ENCODE data around the gene ADAMTS17.

ADAMTS17 gene

DNA sequence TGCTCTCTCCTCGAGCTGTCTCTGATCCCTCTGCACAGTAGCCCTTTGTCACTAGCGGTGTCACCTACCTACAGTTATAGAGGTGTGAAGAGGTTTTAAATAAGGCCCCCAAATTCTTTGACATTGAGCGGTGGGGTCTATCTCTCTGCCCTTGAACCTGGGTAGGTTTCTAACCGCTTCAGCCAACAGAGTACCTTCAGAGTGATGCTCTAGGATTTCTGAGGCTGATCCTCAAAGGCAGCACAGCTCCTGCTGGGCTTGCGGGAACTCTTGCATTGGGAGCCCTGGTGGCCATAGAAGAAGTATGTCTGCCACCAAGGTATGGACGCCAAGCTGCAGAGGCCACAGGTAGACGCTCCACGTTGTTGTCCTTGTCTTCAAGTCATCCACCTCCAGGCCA is 35.7 kb downstream of the ADAMTS17 start:
- H3K4me1 ChIP-seq (ENCODE audit: control insufficient read depth, low read length) = no peaks in the 10 kb centered on the region
- H3K79me2 ChIP-seq (ENCODE audit: control insufficient read depth, low read length) = no peaks in the 10 kb centered on the region
- H3K4me3 ChIP-seq (ENCODE audit: low read length) = no peak overlapping the region
- H3K27me3 ChIP-seq (ENCODE audit: control insufficient read depth, low read length) = no peaks in the 10 kb centered on the region
- no peaks in the 10 kb centered on the region for H3K36me3 ChIP-seq (ENCODE audit: control insufficient read depth, low read length)
- H3K9me3 ChIP-seq (ENCODE audit: control insufficient read depth, insufficient read depth, low read length) = no peaks in the 10 kb centered on the region; the same call in 1 of the 2 replicates
- no peaks in the 10 kb centered on the region for H4K20me1 ChIP-seq (ENCODE audit: control insufficient read depth, insufficient read depth, low read depth, low read length)
- TF ChIP-seq, protein P1, sequence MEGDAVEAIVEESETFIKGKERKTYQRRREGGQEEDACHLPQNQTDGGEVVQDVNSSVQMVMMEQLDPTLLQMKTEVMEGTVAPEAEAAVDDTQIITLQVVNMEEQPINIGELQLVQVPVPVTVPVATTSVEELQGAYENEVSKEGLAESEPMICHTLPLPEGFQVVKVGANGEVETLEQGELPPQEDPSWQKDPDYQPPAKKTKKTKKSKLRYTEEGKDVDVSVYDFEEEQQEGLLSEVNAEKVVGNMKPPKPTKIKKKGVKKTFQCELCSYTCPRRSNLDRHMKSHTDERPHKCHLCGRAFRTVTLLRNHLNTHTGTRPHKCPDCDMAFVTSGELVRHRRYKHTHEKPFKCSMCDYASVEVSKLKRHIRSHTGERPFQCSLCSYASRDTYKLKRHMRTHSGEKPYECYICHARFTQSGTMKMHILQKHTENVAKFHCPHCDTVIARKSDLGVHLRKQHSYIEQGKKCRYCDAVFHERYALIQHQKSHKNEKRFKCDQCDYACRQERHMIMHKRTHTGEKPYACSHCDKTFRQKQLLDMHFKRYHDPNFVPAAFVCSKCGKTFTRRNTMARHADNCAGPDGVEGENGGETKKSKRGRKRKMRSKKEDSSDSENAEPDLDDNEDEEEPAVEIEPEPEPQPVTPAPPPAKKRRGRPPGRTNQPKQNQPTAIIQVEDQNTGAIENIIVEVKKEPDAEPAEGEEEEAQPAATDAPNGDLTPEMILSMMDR (IDR thresholded peaks at IDR 0.05; ENCODE audit: low read depth, low read length, poor library complexity, severe bottlenecking) = no peak
- no peak for TF ChIP-seq EZH2phosphoT487 (IDR thresholded peaks at IDR 0.05; ENCODE audit: borderline replicate concordance, low read length)
- no peak overlapping the region for H3K27ac ChIP-seq (ENCODE audit: low read depth, low read length)
- H3F3A ChIP-seq (ENCODE audit: control insufficient read depth, insufficient read depth) = no peaks in the 10 kb centered on the region
- no peak overlapping the region for H3K4me2 ChIP-seq (ENCODE audit: low read length)
- no peaks in the 10 kb centered on the region for H3K9me2 ChIP-seq (replicated peaks; ENCODE audit: control insufficient read depth, low read length)

DNA sequence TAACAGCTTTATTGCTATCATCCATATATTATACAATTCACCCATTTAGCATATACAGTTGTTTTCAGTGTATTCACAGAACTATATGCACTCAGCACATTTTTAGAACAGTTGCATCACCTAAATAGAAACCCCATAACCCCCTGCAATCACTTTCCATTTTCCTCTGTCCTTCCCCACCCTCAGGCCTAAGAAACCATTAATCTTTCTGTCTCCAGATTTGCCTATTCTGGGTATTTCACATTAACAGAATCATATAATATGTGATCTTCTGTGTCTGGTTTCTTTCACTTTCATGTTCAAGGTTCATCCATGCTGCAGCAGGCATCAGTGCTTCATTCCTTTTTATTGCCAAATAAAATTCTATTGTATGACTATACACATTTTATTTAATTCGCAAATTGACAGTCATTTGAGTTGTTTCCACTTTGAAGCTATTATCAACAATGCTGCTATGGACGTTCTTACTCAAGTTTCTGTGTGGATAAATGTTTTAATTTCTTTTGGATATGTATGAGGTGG is 39.8 kb downstream of the ADAMTS17 start:
- H3K4me1 ChIP-seq (ENCODE audit: control insufficient read depth, low read length) = no peaks in the 10 kb centered on the region
- no peaks in the 10 kb centered on the region for H4K20me1 ChIP-seq (ENCODE audit: control insufficient read depth, insufficient read depth, low read depth, low read length)
- no peaks in the 10 kb centered on the region for H3K9me2 ChIP-seq (replicated peaks; ENCODE audit: control insufficient read depth, low read length)
- H3K36me3 ChIP-seq (ENCODE audit: control insufficient read depth, low read length) = no peaks in the 10 kb centered on the region
- no peak overlapping the region for H3K4me3 ChIP-seq (ENCODE audit: low read length)
- no peak overlapping the region for H3K27ac ChIP-seq (ENCODE audit: low read depth, low read length)
- no peak overlapping the region for H3K4me2 ChIP-seq (ENCODE audit: low read length)
- no peak for TF ChIP-seq EZH2phosphoT487 (IDR thresholded peaks at IDR 0.05; ENCODE audit: borderline replicate concordance, low read length)
- TF ChIP-seq, protein P1 (IDR thresholded peaks at IDR 0.05; ENCODE audit: low read depth, low read length, poor library complexity, severe bottlenecking) = no peak
- no peaks in the 10 kb centered on the region for H3K27me3 ChIP-seq (ENCODE audit: control insufficient read depth, low read length)
- H3F3A ChIP-seq (ENCODE audit: control insufficient read depth, insufficient read depth) = no peaks in the 10 kb centered on the region
- H3K9me3 ChIP-seq (ENCODE audit: control insufficient read depth, insufficient read depth, low read length) = no peaks in the 10 kb centered on the region; the same call in 1 of the 2 replicates
- no peaks in the 10 kb centered on the region for H3K79me2 ChIP-seq (ENCODE audit: control insufficient read depth, low read length)

DNA sequence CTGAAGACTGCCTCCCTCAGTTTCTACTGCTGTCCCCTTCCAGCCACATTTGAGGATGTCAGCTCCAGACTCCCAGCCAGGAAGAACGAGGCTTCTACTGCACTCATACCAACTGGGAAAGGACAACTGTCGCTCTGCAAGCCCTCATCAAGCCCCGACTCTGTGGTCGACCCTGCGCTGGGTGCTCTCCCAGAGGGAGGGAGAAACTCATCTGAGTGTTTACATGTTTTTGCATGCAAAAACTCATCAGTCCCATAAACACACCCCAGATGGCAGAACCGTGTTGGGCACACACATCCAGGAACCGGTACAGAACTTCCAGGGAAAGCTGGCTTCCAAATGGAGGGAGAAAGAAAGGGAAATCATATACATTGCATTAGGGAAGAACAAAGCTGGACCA is 43.5 kb downstream of the ADAMTS17 start:
- H3K4me2 ChIP-seq (ENCODE audit: low read length) = no peak overlapping the region
- H3K36me3 ChIP-seq (ENCODE audit: control insufficient read depth, low read length) = no peaks in the 10 kb centered on the region
- TF ChIP-seq, protein P1 (IDR thresholded peaks at IDR 0.05; ENCODE audit: low read depth, low read length, poor library complexity, severe bottlenecking) = no peak
- no peak for TF ChIP-seq EZH2phosphoT487 (IDR thresholded peaks at IDR 0.05; ENCODE audit: borderline replicate concordance, low read length)
- H3K27ac ChIP-seq (ENCODE audit: low read depth, low read length) = no peak overlapping the region
- no peaks in the 10 kb centered on the region for H4K20me1 ChIP-seq (ENCODE audit: control insufficient read depth, insufficient read depth, low read depth, low read length)
- H3K4me1 ChIP-seq (ENCODE audit: control insufficient read depth, low read length) = no peaks in the 10 kb centered on the region
- no peaks in the 10 kb centered on the region for H3F3A ChIP-seq (ENCODE audit: control insufficient read depth, insufficient read depth)
- H3K4me3 ChIP-seq (ENCODE audit: low read length) = no peak overlapping the region
- H3K9me2 ChIP-seq (replicated peaks; ENCODE audit: control insufficient read depth, low read length) = no peaks in the 10 kb centered on the region
- H3K79me2 ChIP-seq (ENCODE audit: control insufficient read depth, low read length) = no peaks in the 10 kb centered on the region
- no peaks in the 10 kb centered on the region; the same call in 1 of the 2 replicates for H3K9me3 ChIP-seq (ENCODE audit: control insufficient read depth, insufficient read depth, low read length)
- H3K27me3 ChIP-seq (ENCODE audit: control insufficient read depth, low read length) = no peaks in the 10 kb centered on the region

Data from DOHH2 (cell line).